ENCODE results near the gene C2CD4D. TPM values are rescaled to one million over a fixed set of nuclear protein-coding genes. Genes with fewer than 3 reads are reported as not detected.

Gene C2CD4D
- total and polyA plus RNA-seq, 2 donors: 0.05 to 0.34 TPM

DNA sequence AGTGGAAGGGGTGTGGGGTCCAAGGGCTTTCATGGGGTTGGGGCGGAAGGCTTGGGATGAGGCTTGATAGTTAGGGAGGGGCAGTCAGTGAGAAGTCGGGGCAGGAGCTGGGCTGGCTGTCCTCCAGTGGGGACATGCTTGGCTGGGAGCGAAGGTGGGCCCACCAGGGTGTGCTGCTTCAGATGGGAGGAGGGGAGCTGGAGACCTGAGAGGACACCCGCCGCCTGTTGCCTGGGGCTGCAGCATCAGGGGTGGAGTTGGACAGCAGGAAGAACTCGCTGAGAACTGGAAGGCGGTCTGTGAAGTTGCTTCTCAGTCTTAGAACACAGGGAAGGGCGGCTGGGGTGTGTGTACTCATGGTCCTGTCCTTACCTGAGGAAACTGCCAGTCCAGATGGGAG is 12.3 kb upstream of the C2CD4D start:
- WGBS: 94% methylated on average over 8 of the region's 8 CpGs
- Histone ChIP-seq H3K27me3 (ENCODE audit: control insufficient read depth in 2 of 2, insufficient read depth in 1 of 2, low read length in 1 of 2) (peaks cover 0 to 3% of the 10 kb centered on the region in 2 donors), H3K27ac (ENCODE audit: low read depth in 1 of 2, low read length in 1 of 2) (no peak overlapping the region), H3K4me3 (ENCODE audit: low read length in 2 of 2) (no peak overlapping the region), H3K4me1 (ENCODE audit: control insufficient read depth in 2 of 2, insufficient read depth in 2 of 2, low read length in 2 of 2) (no peaks in the 10 kb centered on the region), H3K9me3 (ENCODE audit: control insufficient read depth in 2 of 2, insufficient read depth in 1 of 2, low read length in 1 of 2) (no peaks in the 10 kb centered on the region), H3K36me3 (ENCODE audit: control insufficient read depth in 2 of 2, insufficient read depth in 2 of 2, low read length in 1 of 2) (no peaks in the 10 kb centered on the region)
- DNase-seq (ENCODE audit: low read depth in 6 of 9, low spot score in 9 of 9): no peak

GRCh38 chr1:151849871-151850270 is 10.3 kb upstream of the C2CD4D start:
- H3K4me1 ChIP-seq (ENCODE audit: control insufficient read depth in 2 of 2, insufficient read depth in 2 of 2, low read length in 2 of 2): peaks cover 0 to 6% of the 10 kb centered on the region in 2 donors
- no peak for DNase-seq (ENCODE audit: low read depth in 6 of 9, low spot score in 9 of 9)
- peaks cover 0 to 3% of the 10 kb centered on the region in 2 donors for H3K27me3 ChIP-seq (ENCODE audit: control insufficient read depth in 2 of 2, insufficient read depth in 1 of 2, low read length in 1 of 2)
- no peaks in the 10 kb centered on the region for H3K9me3 ChIP-seq (ENCODE audit: control insufficient read depth in 2 of 2, insufficient read depth in 1 of 2, low read length in 1 of 2)
- H3K27ac ChIP-seq (ENCODE audit: low read depth in 1 of 2, low read length in 1 of 2): no peak overlapping the region
- no peaks in the 10 kb centered on the region for H3K36me3 ChIP-seq (ENCODE audit: control insufficient read depth in 2 of 2, insufficient read depth in 2 of 2, low read length in 1 of 2)
- H3K4me3 ChIP-seq (ENCODE audit: low read length in 2 of 2): no peak overlapping the region

DNA sequence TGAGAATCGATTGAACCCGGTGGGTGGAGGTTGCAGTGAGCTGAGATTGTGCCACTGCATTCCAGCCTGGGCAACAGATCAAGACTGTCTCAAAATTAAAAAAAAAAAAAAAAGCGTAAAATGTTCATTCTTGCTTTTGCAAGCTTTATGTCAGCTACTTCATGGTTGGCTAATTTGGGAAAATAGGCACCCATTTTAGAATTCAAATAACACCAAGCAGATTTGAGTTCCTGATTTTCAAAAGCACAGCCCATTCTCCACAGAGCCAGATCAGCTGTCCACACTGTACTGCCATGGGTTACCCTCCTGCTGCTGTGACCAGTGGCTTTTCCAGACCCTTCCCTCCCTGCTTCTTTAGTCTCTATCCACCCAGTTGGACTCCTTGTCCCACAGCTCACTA is 9.5 kb upstream of the C2CD4D start:
- DNase-seq (ENCODE audit: low read depth in 6 of 9, low spot score in 9 of 9): no peak
- Histone ChIP-seq H3K27me3 (ENCODE audit: control insufficient read depth in 2 of 2, insufficient read depth in 1 of 2, low read length in 1 of 2) (peaks cover 0 to 3% of the 10 kb centered on the region in 2 donors), H3K36me3 (ENCODE audit: control insufficient read depth in 2 of 2, insufficient read depth in 2 of 2, low read length in 1 of 2) (no peaks in the 10 kb centered on the region), H3K4me3 (ENCODE audit: low read length in 2 of 2) (no peak overlapping the region), H3K9me3 (ENCODE audit: control insufficient read depth in 2 of 2, insufficient read depth in 1 of 2, low read length in 1 of 2) (no peaks in the 10 kb centered on the region), H3K27ac (ENCODE audit: low read depth in 1 of 2, low read length in 1 of 2) (no peak overlapping the region), H3K4me1 (ENCODE audit: control insufficient read depth in 2 of 2, insufficient read depth in 2 of 2, low read length in 2 of 2) (peaks cover 0 to 6% of the 10 kb centered on the region in 2 donors)
- WGBS: 89% methylated on average over 3 of the region's 3 CpGs

DNA sequence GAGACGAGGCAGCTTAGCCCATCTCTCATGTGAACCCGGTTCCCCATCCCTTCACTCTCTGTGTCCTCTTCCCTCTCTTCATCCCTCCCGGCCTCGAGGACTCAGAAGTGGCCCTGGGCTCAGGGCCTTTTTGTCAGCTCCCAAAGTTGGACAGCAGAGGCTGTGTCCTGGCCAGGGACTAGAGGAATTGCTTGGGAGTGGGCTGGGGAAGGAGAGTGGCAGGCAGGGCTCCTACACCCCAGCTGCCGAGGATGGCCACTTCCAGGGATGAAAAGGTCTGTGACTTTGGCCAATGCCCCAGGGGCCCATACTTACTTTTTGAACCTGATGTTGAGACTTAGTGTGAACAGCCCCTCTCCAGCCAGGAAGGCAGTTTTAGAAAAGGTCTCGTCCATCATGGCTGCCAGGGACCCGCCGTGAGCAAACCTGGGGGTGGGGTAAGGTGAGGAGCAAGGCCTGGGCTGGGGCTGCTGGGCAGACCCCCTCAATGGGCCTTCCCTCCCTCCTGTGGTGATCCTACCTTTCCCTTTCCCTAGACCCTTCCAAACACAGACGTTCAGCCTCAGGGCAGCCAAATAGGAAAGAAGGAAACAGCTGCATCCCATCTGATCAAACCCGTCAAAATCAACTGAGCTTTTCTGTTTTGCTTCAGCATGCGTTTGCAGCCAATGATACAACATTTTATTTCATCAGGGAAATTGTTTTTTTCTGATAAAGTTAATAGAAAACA is 8.4 kb upstream of the C2CD4D start:
- H3K27ac ChIP-seq (ENCODE audit: low read depth in 1 of 2, low read length in 1 of 2): no peak overlapping the region
- H3K4me3 ChIP-seq (ENCODE audit: low read length in 2 of 2): no peak overlapping the region
- peaks cover 0 to 6% of the 10 kb centered on the region in 2 donors for H3K4me1 ChIP-seq (ENCODE audit: control insufficient read depth in 2 of 2, insufficient read depth in 2 of 2, low read length in 2 of 2)
- 64% methylated on average over 11 of the region's 11 CpGs for WGBS
- no peak for DNase-seq (ENCODE audit: low read depth in 6 of 9, low spot score in 9 of 9)
- H3K27me3 ChIP-seq (ENCODE audit: control insufficient read depth in 2 of 2, insufficient read depth in 1 of 2, low read length in 1 of 2): peaks cover 0 to 3% of the 10 kb centered on the region in 2 donors
- H3K9me3 ChIP-seq (ENCODE audit: control insufficient read depth in 2 of 2, insufficient read depth in 1 of 2, low read length in 1 of 2): no peaks in the 10 kb centered on the region
- no peaks in the 10 kb centered on the region for H3K36me3 ChIP-seq (ENCODE audit: control insufficient read depth in 2 of 2, insufficient read depth in 2 of 2, low read length in 1 of 2)

DNA sequence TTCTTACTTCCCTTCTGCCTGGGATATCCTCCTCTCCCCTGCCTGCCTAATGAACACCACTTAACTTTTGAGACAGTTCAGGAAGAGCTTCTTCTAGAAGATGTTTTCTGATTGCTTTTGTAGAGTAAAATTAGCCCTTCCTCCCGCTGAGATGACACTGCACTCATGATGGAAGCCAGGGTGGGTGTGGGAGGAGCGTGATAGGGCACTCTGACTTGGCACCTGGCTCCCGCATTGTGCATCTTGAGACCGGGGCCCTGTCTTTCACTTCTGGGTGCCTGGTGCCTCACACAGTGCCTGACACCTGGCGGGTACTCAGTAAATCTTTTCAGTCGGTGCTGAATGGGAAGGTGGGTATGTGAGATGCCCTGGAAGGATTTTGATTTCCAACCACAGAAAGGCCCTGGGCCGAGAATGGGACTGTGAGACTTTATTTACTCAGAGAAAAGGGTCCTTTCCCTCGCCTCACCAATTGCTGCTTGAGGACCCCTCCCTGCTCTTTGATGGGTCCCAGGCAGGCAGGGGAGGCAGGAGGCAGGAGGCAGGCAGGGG is 7.1 kb upstream of the C2CD4D start:
- H3K4me3 ChIP-seq (ENCODE audit: low read length in 2 of 2): no peak overlapping the region
- WGBS: 90% methylated on average over 8 of the region's 8 CpGs
- peaks cover 0 to 6% of the 10 kb centered on the region in 2 donors for H3K4me1 ChIP-seq (ENCODE audit: control insufficient read depth in 2 of 2, insufficient read depth in 2 of 2, low read length in 2 of 2)
- peaks cover 0 to 3% of the 10 kb centered on the region in 2 donors for H3K27me3 ChIP-seq (ENCODE audit: control insufficient read depth in 2 of 2, insufficient read depth in 1 of 2, low read length in 1 of 2)
- no peaks in the 10 kb centered on the region for H3K9me3 ChIP-seq (ENCODE audit: control insufficient read depth in 2 of 2, insufficient read depth in 1 of 2, low read length in 1 of 2)
- no peak for DNase-seq (ENCODE audit: low read depth in 6 of 9, low spot score in 9 of 9)
- no peaks in the 10 kb centered on the region for H3K36me3 ChIP-seq (ENCODE audit: control insufficient read depth in 2 of 2, insufficient read depth in 2 of 2, low read length in 1 of 2)
- H3K27ac ChIP-seq (ENCODE audit: low read depth in 1 of 2, low read length in 1 of 2): no peak overlapping the region

GRCh38 chr1:151846062-151846568 is 6.5 kb upstream of the C2CD4D start:
- Histone ChIP-seq H3K4me3 (ENCODE audit: low read length in 2 of 2) (no peak overlapping the region), H3K36me3 (ENCODE audit: control insufficient read depth in 2 of 2, insufficient read depth in 2 of 2, low read length in 1 of 2) (no peaks in the 10 kb centered on the region), H3K4me1 (ENCODE audit: control insufficient read depth in 2 of 2, insufficient read depth in 2 of 2, low read length in 2 of 2) (peaks cover 0 to 6% of the 10 kb centered on the region in 2 donors), H3K27ac (ENCODE audit: low read depth in 1 of 2, low read length in 1 of 2) (no peak overlapping the region), H3K9me3 (ENCODE audit: control insufficient read depth in 2 of 2, insufficient read depth in 1 of 2, low read length in 1 of 2) (no peaks in the 10 kb centered on the region), H3K27me3 (ENCODE audit: control insufficient read depth in 2 of 2, insufficient read depth in 1 of 2, low read length in 1 of 2) (peaks cover 0 to 5% of the 10 kb centered on the region in 2 donors)
- WGBS: 89% methylated on average over 6 of the region's 6 CpGs
- no peak for DNase-seq (ENCODE audit: low read depth in 6 of 9, low spot score in 9 of 9)

DNA sequence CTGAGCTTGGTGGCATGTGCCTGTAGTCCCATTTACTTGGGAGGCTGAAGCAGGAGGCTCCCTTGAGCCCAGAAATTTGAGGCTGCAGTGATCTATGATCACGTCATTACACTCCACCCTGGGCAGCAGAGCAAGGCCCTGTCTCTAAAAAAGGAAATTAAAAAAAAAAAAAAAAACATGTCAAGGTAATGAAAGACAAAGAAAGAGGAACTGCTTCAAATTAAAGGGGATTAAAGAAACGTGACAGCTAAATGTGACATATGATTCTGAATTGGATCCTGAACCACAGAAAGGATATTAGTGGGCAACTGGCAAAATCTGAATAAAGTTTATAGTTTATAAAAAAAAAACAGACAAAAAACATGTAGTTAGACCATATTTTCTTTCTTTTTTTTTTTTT is 3.8 kb upstream of the C2CD4D start:
- peaks cover 20 to 29% of the 10 kb centered on the region in 2 donors for H3K27me3 ChIP-seq (ENCODE audit: control insufficient read depth in 2 of 2, insufficient read depth in 1 of 2, low read length in 1 of 2)
- 32% methylated on average over 2 of the region's 2 CpGs for WGBS
- H3K27ac ChIP-seq (ENCODE audit: low read depth in 1 of 2, low read length in 1 of 2): no peak overlapping the region
- H3K4me3 ChIP-seq (ENCODE audit: low read length in 2 of 2): no peak overlapping the region
- no peaks in the 10 kb centered on the region for H3K36me3 ChIP-seq (ENCODE audit: control insufficient read depth in 2 of 2, insufficient read depth in 2 of 2, low read length in 1 of 2)
- peaks cover 18 to 25% of the 10 kb centered on the region in 2 donors for H3K4me1 ChIP-seq (ENCODE audit: control insufficient read depth in 2 of 2, insufficient read depth in 2 of 2, low read length in 2 of 2)
- no peak for DNase-seq (ENCODE audit: low read depth in 6 of 9, low spot score in 9 of 9)
- H3K9me3 ChIP-seq (ENCODE audit: control insufficient read depth in 2 of 2, insufficient read depth in 1 of 2, low read length in 1 of 2): peaks cover 0 to 4% of the 10 kb centered on the region in 2 donors

GRCh38 chr1:151841141-151841540 is 1.5 kb upstream of the C2CD4D start:
- H3K27ac ChIP-seq (ENCODE audit: low read depth in 1 of 2, low read length in 1 of 2): no peak overlapping the region
- peaks cover 27 to 44% of the 10 kb centered on the region in 2 donors for H3K27me3 ChIP-seq (ENCODE audit: control insufficient read depth in 2 of 2, insufficient read depth in 1 of 2, low read length in 1 of 2)
- no peak for DNase-seq (ENCODE audit: low read depth in 6 of 9, low spot score in 9 of 9)

DNA sequence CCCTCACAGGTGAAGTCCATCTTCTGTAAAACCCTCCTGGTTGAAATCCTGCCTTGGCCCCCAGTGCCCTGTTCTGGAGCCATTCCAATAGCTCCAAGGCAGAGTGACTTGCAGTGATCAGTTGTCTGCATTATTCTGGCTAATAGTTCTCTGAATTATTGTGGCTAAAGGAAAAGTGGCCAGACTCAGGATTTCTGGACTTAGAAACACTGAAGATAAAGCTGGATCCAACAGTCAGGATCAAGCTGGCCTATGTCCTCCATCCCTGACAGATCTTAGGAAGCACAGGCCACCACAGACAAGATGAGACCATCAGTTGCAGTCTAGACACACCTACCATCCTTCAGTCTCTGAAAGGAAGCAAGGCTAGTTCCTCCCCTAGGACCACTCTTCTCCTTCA is 801 bp upstream of the C2CD4D start:
- no peak for DNase-seq (ENCODE audit: low read depth in 6 of 9, low spot score in 9 of 9)
- H3K4me1 ChIP-seq (ENCODE audit: control insufficient read depth in 2 of 2, insufficient read depth in 2 of 2, low read length in 2 of 2): peaks cover 36 to 39% of the 10 kb centered on the region in 2 donors
- peaks cover 0 to 4% of the 10 kb centered on the region in 2 donors for H3K9me3 ChIP-seq (ENCODE audit: control insufficient read depth in 2 of 2, insufficient read depth in 1 of 2, low read length in 1 of 2)
- H3K27me3 ChIP-seq (ENCODE audit: control insufficient read depth in 2 of 2, insufficient read depth in 1 of 2, low read length in 1 of 2): peaks cover 27 to 44% of the 10 kb centered on the region in 2 donors
- no peak overlapping the region for H3K27ac ChIP-seq (ENCODE audit: low read depth in 1 of 2, low read length in 1 of 2)
- no peak overlapping the region for H3K4me3 ChIP-seq (ENCODE audit: low read length in 2 of 2)
- no peaks in the 10 kb centered on the region for H3K36me3 ChIP-seq (ENCODE audit: control insufficient read depth in 2 of 2, insufficient read depth in 2 of 2, low read length in 1 of 2)

More at GRCh38 chr1:151841141-151841540, 1.5 kb upstream of the C2CD4D start:
- 97% methylated on average over 2 of the region's 2 CpGs for whole genome bisulfite sequencing
- H3K9me3 ChIP-seq (ENCODE audit: control insufficient read depth in 2 of 2, insufficient read depth in 1 of 2, low read length in 1 of 2): peaks cover 0 to 4% of the 10 kb centered on the region in 2 donors
- peaks cover 36 to 37% of the 10 kb centered on the region in 2 donors for H3K4me1 ChIP-seq (ENCODE audit: control insufficient read depth in 2 of 2, insufficient read depth in 2 of 2, low read length in 2 of 2)
- no peaks in the 10 kb centered on the region for H3K36me3 ChIP-seq (ENCODE audit: control insufficient read depth in 2 of 2, insufficient read depth in 2 of 2, low read length in 1 of 2)
- H3K4me3 ChIP-seq (ENCODE audit: low read length in 2 of 2): no peak overlapping the region
